Sigmoid colon (tissue), 7 donors: ENCODE data around the gene GYPC. TPM values are rescaled to one million over a fixed set of nuclear protein-coding genes. Genes with fewer than 3 reads are reported as not detected.

Source experiments
- DNase-seq: peaks from one replicate; pipeline ENCODE4 v3.0.0-alpha.2; 2019
- H3K27ac ChIP-seq, 4 donors: fragments of 200-600 bp; sonication (generic); one replicate each; pipeline ENCODE4 v1.5.1; 2016 to 2019; ENCODE audit warnings: mild to moderate bottlenecking in 1 of 4
- H3K27me3 ChIP-seq, 3 donors: fragments of 200-600 bp; sonication (generic); one replicate each; pipeline ENCODE4 v1.5.1; 2019; ENCODE audit warnings: mild to moderate bottlenecking in 1 of 3
- H3K36me3 ChIP-seq, 4 donors: fragments of 200-600 bp; sonication (generic); one replicate each; pipeline ENCODE4 v1.5.1; 2016 to 2019
- H3K4me1 ChIP-seq, 4 donors: fragments of 200-600 bp; sonication (generic); one replicate each; pipeline ENCODE4 v1.5.1; 2017 to 2019
- H3K4me3 ChIP-seq, 4 donors: fragments of 200-600 bp; sonication (generic); one replicate each; pipeline ENCODE4 v1.5.1; 2017 to 2019; ENCODE audit warnings: mild to moderate bottlenecking in 2 of 4, moderate library complexity in 1 of 4
- H3K9me3 ChIP-seq, 4 donors: fragments of 200-600 bp in 3 of 4; sonication (generic) in 3 of 4; one replicate each; pipeline versions ENCODE4 v1.5.1 to v1.6.1; 2013 to 2019
- EP300 ChIP-seq, 4 donors: sonication (generic); formaldehyde crosslinking; IDR thresholded peaks; one replicate each; pipeline ENCODE4 v1.6.1; 2017; ENCODE audit warnings: antibody characterized with exemption in 4 of 4
- POLR2A ChIP-seq, 2 donors: fragments of 450-650 bp; IDR thresholded peaks; one replicate each; pipeline ENCODE4 v1.6.1; 2016; ENCODE audit warnings: antibody characterized with exemption in 2 of 2, mild to moderate bottlenecking in 2 of 2, moderate library complexity in 2 of 2
- POLR2AphosphoS5 ChIP-seq, 4 donors: sonication (generic); formaldehyde crosslinking; IDR thresholded peaks; one replicate each; pipeline ENCODE4 v1.6.1; 2017; ENCODE audit warnings: antibody characterized with exemption in 4 of 4
- WGBS, 2 donors: extraction: QIAGEN DNeasy Blood & Tissue Kit; methylation state at CpG; one replicate each; pipeline ENCODE4 v1.1.7; 2013; 5-methylcytosine and 5-hydroxymethylcytosine counted together
- intact Hi-C: fragments of 100-400 bp; cut with DNase I; formaldehyde crosslinking; loops from one replicate; pipeline ENCODE4 v1.15.1; 2023
- polyA plus RNA-seq, 3 donors: library from polyadenylated mRNA; stranded (reverse); fragments of 200-250 nt; gene quantifications; one replicate each; pipeline ENCODE4 v1.2.3, GENCODE V29; 2013
- total RNA-seq, 4 donors: library from RNA; depleted of rRNA; stranded (reverse); fragments of >200 nt; gene quantifications; one replicate each; pipeline ENCODE4 v1.1.0, GENCODE V29; 2016
- TF ChIP-seq, protein P1 (sequence below), 4 experiments: fragments of 450-650 bp in 3 of 4; fragments of 200-600 bp in 1 of 4; IDR thresholded peaks; one replicate each; pipeline ENCODE4 v1.5.1; 2016 to 2019; ENCODE audit warnings: antibody characterized with exemption in 4 of 4, mild to moderate bottlenecking in 3 of 4, moderate library complexity in 2 of 4
- donor health status: healthy with polysubstance abuse.
- donor health status: Bipolar disorder and iron deficiency.
- donor health status: healthy.

GYPC gene
- total and polyA plus RNA-seq, 7 donors = 18.0 to 123 (median 93.7) TPM

DNA sequence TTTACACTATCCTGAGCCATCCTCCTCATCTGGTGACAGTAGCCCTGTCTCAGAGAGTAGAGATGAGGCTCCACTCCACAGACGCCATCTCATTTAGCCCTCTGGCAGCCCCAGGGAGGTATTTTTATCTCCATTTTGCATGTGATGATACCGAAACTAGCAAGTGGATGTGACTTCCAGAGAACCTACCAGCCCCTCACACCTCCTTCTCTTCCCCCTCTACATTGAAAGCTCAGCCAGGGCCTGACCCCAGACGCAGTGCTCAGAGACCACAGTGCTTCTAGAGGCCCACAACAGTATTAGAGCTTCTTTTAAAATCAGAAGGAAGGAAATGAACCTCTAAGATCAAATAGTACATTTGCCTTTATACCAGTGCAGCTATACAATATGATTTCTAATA, 8.3 kb downstream of the GYPC start:
- Histone ChIP-seq H3K36me3 (no peaks in the 10 kb centered on the region), H3K4me3 (no peak overlapping the region), H3K4me1 (peaks cover 0 to 80% (median 74%) of the 10 kb centered on the region in 4 donors), H3K27ac (peak overlapping the region in 3 of 4 donors; percentile 42 to 99 (median 58)), H3K9me3 (no peaks in the 10 kb centered on the region), H3K27me3 (no peaks in the 10 kb centered on the region)
- DNase-seq = no peak
- WGBS, 2 donors = 49 to 74% methylated on average over 3 of the region's 3 CpGs
- TF ChIP-seq EP300 (IDR thresholded peaks at IDR 0.05) (no peak), POLR2AphosphoS5 (IDR thresholded peaks at IDR 0.05) (no peak), POLR2A (IDR thresholded peaks at IDR 0.05) (no peak)
- TF ChIP-seq, protein P1, sequence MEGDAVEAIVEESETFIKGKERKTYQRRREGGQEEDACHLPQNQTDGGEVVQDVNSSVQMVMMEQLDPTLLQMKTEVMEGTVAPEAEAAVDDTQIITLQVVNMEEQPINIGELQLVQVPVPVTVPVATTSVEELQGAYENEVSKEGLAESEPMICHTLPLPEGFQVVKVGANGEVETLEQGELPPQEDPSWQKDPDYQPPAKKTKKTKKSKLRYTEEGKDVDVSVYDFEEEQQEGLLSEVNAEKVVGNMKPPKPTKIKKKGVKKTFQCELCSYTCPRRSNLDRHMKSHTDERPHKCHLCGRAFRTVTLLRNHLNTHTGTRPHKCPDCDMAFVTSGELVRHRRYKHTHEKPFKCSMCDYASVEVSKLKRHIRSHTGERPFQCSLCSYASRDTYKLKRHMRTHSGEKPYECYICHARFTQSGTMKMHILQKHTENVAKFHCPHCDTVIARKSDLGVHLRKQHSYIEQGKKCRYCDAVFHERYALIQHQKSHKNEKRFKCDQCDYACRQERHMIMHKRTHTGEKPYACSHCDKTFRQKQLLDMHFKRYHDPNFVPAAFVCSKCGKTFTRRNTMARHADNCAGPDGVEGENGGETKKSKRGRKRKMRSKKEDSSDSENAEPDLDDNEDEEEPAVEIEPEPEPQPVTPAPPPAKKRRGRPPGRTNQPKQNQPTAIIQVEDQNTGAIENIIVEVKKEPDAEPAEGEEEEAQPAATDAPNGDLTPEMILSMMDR (IDR thresholded peaks at IDR 0.05) = no peak
- intact Hi-C loops = no loop called here

DNA sequence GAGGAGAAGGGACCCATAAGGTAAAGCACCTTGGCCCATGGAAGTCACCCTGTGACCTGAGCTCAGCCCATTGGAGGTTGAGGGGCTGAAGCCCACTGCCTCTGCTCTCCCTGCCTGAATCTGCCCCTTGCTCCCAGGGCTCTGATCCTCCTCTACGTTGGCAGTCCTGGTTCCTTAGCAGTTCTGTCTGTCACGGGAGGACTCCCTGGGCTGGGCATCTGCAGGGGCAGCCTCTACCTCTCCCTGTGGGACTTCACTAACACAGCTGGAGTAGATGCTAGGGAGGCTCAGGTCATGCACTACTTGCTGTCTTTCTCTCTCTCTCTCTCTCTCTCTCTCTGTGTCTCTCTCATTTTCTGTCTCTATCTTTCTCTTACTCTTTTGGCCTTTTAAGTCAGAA, 8.7 kb downstream of the GYPC start:
- intact Hi-C loops = no loop called here
- no peak overlapping the region for H3K4me3 ChIP-seq
- H3K36me3 ChIP-seq = no peaks in the 10 kb centered on the region
- no peak for DNase-seq
- no peaks in the 10 kb centered on the region for H3K9me3 ChIP-seq
- no peaks in the 10 kb centered on the region for H3K27me3 ChIP-seq
- peaks cover 0 to 76% (median 72%) of the 10 kb centered on the region in 4 donors for H3K4me1 ChIP-seq
- no peak for TF ChIP-seq POLR2A (IDR thresholded peaks at IDR 0.05)
- TF ChIP-seq POLR2AphosphoS5 (IDR thresholded peaks at IDR 0.05) = no peak
- no peak for TF ChIP-seq EP300 (IDR thresholded peaks at IDR 0.05)
- TF ChIP-seq, protein P1 (IDR thresholded peaks at IDR 0.05) = no peak
- WGBS, 2 donors = 57 to 77% methylated on average over 2 of the region's 2 CpGs
- peak overlapping the region in 3 of 4 donors; percentile 42 to 99 (median 58) for H3K27ac ChIP-seq

DNA sequence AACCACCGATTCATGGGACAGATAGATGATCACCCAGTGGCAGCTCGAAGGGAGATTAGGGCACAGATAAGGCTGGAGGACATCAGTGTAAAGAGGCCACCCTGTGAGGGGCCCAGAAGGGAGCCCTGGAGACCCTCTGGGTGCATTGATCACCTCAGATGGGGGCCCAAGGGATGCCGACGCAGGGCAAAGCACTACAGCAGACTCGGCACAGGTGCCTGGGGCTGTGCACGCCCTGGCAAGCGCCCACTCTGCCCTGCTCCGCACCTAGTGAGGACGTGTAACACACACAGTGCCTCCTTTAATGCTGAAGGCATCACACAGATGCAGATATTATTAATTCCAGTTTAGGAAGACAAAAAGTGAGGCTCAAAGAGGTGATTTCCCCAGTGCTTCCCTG, 9.5 kb downstream of the GYPC start:
- Histone ChIP-seq H3K4me1 (peaks cover 0 to 76% (median 71%) of the 10 kb centered on the region in 4 donors), H3K36me3 (peaks cover 0 to 5% (median 0%) of the 10 kb centered on the region in 4 donors), H3K4me3 (no peak overlapping the region), H3K27ac (peak overlapping the region; percentile 15 to 65 (median 58)), H3K27me3 (no peaks in the 10 kb centered on the region), H3K9me3 (no peaks in the 10 kb centered on the region)
- TF ChIP-seq, protein P1 (IDR thresholded peaks at IDR 0.05) = no peak
- TF ChIP-seq POLR2A (IDR thresholded peaks at IDR 0.05) (no peak), EP300 (IDR thresholded peaks at IDR 0.05) (no peak)
- no peak for DNase-seq
- WGBS, 2 donors = 78 to 85% methylated on average over 9 of the region's 9 CpGs
- intact Hi-C loops = no loop called here

DNA sequence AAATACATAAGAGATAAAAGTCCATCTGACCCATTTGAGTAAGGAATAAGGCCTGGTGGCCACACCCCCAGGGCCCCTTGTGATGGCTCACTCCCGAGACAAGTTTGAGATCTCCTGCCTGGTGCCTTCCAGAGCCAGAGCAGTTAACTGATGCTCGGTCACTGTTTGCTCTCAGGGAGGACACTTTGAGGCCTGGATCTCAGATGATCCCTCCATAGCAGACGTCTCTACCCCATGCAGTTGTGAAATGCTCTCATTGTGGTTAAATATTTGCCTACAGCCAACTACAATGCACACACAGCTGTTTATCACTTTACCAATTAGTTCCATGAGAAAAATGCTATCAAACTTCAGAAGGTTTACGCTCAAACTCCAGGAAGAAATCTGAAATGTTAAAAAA, 12.3 kb downstream of the GYPC start:
- peaks cover 0 to 54% (median 44%) of the 10 kb centered on the region in 4 donors for H3K4me1 ChIP-seq
- H3K27ac ChIP-seq = no peak overlapping the region
- peaks cover 0 to 14% (median 0%) of the 10 kb centered on the region in 4 donors for H3K36me3 ChIP-seq
- no peaks in the 10 kb centered on the region for H3K9me3 ChIP-seq
- H3K4me3 ChIP-seq = no peak overlapping the region
- 46 to 75% methylated on average over 4 of the region's 4 CpGs for WGBS, 2 donors
- no peaks in the 10 kb centered on the region for H3K27me3 ChIP-seq
- no peak for DNase-seq
- intact Hi-C loops = no loop called here
- TF ChIP-seq POLR2A (IDR thresholded peaks at IDR 0.05) = no peak

DNA sequence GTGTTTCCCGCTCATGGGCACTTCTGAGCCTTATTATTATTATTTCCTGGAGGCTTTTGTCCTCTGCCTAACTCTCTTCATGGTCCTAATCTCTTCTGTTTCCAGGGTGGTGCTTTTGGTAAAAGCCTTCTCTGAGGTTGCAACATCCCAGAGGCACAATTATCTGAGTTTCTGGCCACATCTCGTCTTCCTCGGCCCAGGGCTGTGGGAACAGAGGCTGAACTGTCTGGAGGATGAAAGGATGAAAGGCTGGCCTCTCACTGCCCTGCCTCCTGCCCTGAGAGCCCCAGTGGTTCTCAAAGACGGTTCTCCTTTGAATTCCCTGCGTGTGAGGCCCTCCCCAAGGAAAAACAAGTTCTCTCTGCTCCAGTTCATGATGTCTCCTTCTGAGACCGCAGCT, 13.8 kb downstream of the GYPC start:
- H3K4me1 ChIP-seq = peaks cover 0 to 40% (median 29%) of the 10 kb centered on the region in 4 donors
- intact Hi-C loops = no loop called here
- H3K27ac ChIP-seq = no peak overlapping the region
- DNase-seq = no peak
- peaks cover 0 to 16% (median 0%) of the 10 kb centered on the region in 4 donors for H3K36me3 ChIP-seq
- peaks cover 0 to under 1% (median 0%) of the 10 kb centered on the region in 4 donors for H3K9me3 ChIP-seq
- H3K27me3 ChIP-seq = no peaks in the 10 kb centered on the region
- no peak overlapping the region for H3K4me3 ChIP-seq
- TF ChIP-seq POLR2A (IDR thresholded peaks at IDR 0.05) (no peak), POLR2AphosphoS5 (IDR thresholded peaks at IDR 0.05) (no peak), EP300 (IDR thresholded peaks at IDR 0.05) (no peak)
- TF ChIP-seq, protein P1 (IDR thresholded peaks at IDR 0.05) = no peak
- WGBS, 2 donors = 78 to 88% methylated on average over 6 of the region's 6 CpGs
